ENCODE measurements around the gene KL. TPM values are rescaled to one million over a fixed set of nuclear protein-coding genes. Genes with fewer than 3 reads are reported as not detected.

The KL gene
- total RNA-seq, 1 experiment from 2014 or later: not detected

DNA sequence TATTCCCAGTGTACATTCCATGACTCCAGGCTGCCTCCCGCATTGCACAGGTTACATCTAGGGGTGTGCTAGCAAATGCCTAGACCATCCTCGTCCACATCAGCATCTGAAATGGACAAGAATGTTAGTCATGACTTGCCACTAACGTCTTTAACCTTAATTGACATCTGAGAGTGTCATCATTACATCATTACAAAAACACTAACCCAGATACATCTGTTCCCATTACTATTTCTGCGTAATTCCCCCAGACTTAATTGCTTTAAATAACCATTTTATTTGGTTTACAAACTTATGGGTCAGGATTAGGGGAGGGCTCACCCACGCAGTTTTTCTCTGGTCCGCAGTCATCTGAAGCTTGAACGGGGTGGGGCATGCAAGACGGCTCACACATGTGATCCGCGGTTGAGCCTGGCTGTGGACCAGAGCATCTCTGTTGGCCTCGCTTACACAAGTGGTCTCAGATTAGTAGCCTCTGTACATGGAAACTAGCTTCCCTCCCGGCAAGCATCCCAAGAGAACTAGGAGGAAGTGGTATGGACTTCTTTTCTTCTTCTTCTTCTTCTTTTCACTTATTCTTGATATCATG is 15.9 kb downstream of the KL start:
- Histone ChIP-seq H4K20me1 (ENCODE audit: insufficient read depth) (no peaks in the 10 kb centered on the region), H3K27me3 (ENCODE audit: insufficient read depth, low read length) (no peaks in the 10 kb centered on the region), H3K9me2 (ENCODE audit: insufficient read depth) (no peaks in the 10 kb centered on the region), H3K4me1 (ENCODE audit: control insufficient read depth in 1 of 2, insufficient read depth in 2 of 2, low read length in 2 of 2) (no peaks in the 10 kb centered on the region), H3K9ac (ENCODE audit: low read length) (no peak overlapping the region), H3K27ac (ENCODE audit: low read depth, low read length) (no peak overlapping the region), H3K79me2 (ENCODE audit: insufficient read depth, low read length) (no peaks in the 10 kb centered on the region), H3K4me2 (ENCODE audit: low read length) (no peak overlapping the region), H2AFZ (ENCODE audit: low read depth, low read length, poor library complexity, severe bottlenecking) (no peak overlapping the region), H3K36me3 (ENCODE audit: control insufficient read depth in 1 of 2, insufficient read depth in 2 of 2, low read length in 2 of 2) (no peaks in the 10 kb centered on the region; a peak in 1 of 4 replicates), H3K4me3 (replicated peaks in 1 of 2; ENCODE audit: low read depth in 1 of 2, low read length in 2 of 2) (no peak overlapping the region), H3K9me3 (ENCODE audit: control insufficient read depth in 1 of 2, insufficient read depth in 1 of 2, low read depth in 1 of 2, low read length in 2 of 2) (no peaks in the 10 kb centered on the region)
- intact Hi-C loops (cut with micrococcal nuclease): no loop called here
- DNase-seq (ENCODE audit: low read depth, low spot score) (no peak), ATAC-seq (no peak)
- CTCF ChIA-PET: interaction anchor here (0.8 kb wide), 1 partner anchor 25 kb away, joined by 3 read pairs; no protein-coding TSS in a partner anchor
- RAD21 ChIA-PET (ENCODE audit: low non-redundant PET in 1 of 2, low total read pairs in 2 of 2, uncharacterized antibody in 2 of 2, unreplicated experiment in 2 of 2): no interaction called here
- no TSS peak for BruUV-seq (replicated peaks)
- TF ChIP-seq, protein P1, sequence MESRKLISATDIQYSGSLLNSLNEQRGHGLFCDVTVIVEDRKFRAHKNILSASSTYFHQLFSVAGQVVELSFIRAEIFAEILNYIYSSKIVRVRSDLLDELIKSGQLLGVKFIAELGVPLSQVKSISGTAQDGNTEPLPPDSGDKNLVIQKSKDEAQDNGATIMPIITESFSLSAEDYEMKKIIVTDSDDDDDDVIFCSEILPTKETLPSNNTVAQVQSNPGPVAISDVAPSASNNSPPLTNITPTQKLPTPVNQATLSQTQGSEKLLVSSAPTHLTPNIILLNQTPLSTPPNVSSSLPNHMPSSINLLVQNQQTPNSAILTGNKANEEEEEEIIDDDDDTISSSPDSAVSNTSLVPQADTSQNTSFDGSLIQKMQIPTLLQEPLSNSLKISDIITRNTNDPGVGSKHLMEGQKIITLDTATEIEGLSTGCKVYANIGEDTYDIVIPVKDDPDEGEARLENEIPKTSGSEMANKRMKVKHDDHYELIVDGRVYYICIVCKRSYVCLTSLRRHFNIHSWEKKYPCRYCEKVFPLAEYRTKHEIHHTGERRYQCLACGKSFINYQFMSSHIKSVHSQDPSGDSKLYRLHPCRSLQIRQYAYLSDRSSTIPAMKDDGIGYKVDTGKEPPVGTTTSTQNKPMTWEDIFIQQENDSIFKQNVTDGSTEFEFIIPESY (IDR thresholded peaks at IDR 0.05; ENCODE audit: extremely low read depth, insufficient replicate concordance, low read length): no peak
- TF ChIP-seq EZH2phosphoT487 (IDR thresholded peaks at IDR 0.05; ENCODE audit: borderline replicate concordance): no peak
- no peak for TF ChIP-seq ELF1 (IDR thresholded peaks at IDR 0.05; ENCODE audit: borderline replicate concordance, low read depth)
- TF ChIP-seq POLR2A (IDR thresholded peaks at IDR 0.05; ENCODE audit: borderline replicate concordance, extremely low read depth, insufficient read depth, insufficient read length): no peak
- TF ChIP-seq TCF7L2 (IDR thresholded peaks at IDR 0.05; ENCODE audit: borderline replicate concordance, extremely low read depth, insufficient read depth, insufficient read length): no peak
- TF ChIP-seq SIN3A (IDR thresholded peaks at IDR 0.05; ENCODE audit: low read depth): no peak
- TF ChIP-seq, protein P2, sequence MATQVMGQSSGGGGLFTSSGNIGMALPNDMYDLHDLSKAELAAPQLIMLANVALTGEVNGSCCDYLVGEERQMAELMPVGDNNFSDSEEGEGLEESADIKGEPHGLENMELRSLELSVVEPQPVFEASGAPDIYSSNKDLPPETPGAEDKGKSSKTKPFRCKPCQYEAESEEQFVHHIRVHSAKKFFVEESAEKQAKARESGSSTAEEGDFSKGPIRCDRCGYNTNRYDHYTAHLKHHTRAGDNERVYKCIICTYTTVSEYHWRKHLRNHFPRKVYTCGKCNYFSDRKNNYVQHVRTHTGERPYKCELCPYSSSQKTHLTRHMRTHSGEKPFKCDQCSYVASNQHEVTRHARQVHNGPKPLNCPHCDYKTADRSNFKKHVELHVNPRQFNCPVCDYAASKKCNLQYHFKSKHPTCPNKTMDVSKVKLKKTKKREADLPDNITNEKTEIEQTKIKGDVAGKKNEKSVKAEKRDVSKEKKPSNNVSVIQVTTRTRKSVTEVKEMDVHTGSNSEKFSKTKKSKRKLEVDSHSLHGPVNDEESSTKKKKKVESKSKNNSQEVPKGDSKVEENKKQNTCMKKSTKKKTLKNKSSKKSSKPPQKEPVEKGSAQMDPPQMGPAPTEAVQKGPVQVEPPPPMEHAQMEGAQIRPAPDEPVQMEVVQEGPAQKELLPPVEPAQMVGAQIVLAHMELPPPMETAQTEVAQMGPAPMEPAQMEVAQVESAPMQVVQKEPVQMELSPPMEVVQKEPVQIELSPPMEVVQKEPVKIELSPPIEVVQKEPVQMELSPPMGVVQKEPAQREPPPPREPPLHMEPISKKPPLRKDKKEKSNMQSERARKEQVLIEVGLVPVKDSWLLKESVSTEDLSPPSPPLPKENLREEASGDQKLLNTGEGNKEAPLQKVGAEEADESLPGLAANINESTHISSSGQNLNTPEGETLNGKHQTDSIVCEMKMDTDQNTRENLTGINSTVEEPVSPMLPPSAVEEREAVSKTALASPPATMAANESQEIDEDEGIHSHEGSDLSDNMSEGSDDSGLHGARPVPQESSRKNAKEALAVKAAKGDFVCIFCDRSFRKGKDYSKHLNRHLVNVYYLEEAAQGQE (IDR thresholded peaks at IDR 0.05; ENCODE audit: low read depth): no peak
- TF ChIP-seq CEBPB (IDR thresholded peaks at IDR 0.05; ENCODE audit: low read depth): no peak
- POLR2A ChIA-PET: no interaction called here

Measured in HCT116 (cell line).